ENCODE data around the gene RFT1. TPM values are rescaled to one million over a fixed set of nuclear protein-coding genes. Genes with fewer than 3 reads are reported as not detected.

Gene RFT1
- total RNA-seq, 2 donors from 2014 or later, result 24.6 to 42.0 TPM

GRCh38 chr3:53134631-53135232 is 4.5 kb upstream of the RFT1 start:
- Mint-ChIP-seq H3K27me3 (no peaks in the 10 kb centered on the region), H3K4me3 (no peak overlapping the region), H3K4me1 (peaks cover 8% of the 10 kb centered on the region), H3K9me3 (no peaks in the 10 kb centered on the region), H3K27ac (no peak overlapping the region), H3K36me3 (ENCODE audit: low read depth) (no peaks in the 10 kb centered on the region)
- peak; percentile 70 for ATAC-seq (replicated peaks)

DNA sequence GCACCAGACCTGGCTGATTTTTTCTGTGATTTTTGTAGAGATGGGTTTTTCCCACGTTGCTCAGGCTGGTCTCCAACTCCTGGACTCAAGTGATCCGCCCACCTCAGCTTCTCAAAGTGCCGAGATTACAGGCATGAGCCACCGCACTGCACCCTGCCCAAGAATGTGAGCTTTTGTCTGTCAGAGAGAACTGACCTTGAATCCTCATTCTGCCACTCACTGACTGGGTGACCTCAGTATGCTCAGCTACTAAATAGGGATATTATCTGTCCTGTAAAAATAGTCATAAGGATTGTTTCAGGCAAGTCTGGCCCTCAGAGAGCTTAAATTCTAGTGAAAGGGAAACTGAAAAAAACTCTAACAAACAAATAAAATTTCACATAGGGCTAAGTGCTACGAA is 2.1 kb upstream of the RFT1 start:
- peak overlapping the region; percentile 99 for H3K27ac Mint-ChIP-seq
- no peaks in the 10 kb centered on the region for H3K27me3 Mint-ChIP-seq
- H3K36me3 Mint-ChIP-seq (ENCODE audit: low read depth), result no peaks in the 10 kb centered on the region
- peaks cover 8% of the 10 kb centered on the region for H3K4me1 Mint-ChIP-seq
- H3K9me3 Mint-ChIP-seq, result no peaks in the 10 kb centered on the region
- ATAC-seq (replicated peaks), result no peak
- peak overlapping the region; percentile 97 for H3K4me3 Mint-ChIP-seq

GRCh38 chr3:53131096-53131495 is 861 bp upstream of the RFT1 start:
- peak overlapping the region; percentile 97 for H3K4me3 Mint-ChIP-seq
- peak overlapping the region; percentile 99 for H3K27ac Mint-ChIP-seq
- no peaks in the 10 kb centered on the region for H3K27me3 Mint-ChIP-seq
- no peak for ATAC-seq (replicated peaks)
- H3K36me3 Mint-ChIP-seq (ENCODE audit: low read depth), result no peaks in the 10 kb centered on the region
- peaks cover 8% of the 10 kb centered on the region for H3K4me1 Mint-ChIP-seq
- no peaks in the 10 kb centered on the region for H3K9me3 Mint-ChIP-seq

GRCh38 chr3:53129344-53129743 is 891 bp downstream of the RFT1 start:
- H3K36me3 Mint-ChIP-seq (ENCODE audit: low read depth), result no peaks in the 10 kb centered on the region
- peak overlapping the region; percentile 97 for H3K4me3 Mint-ChIP-seq
- no peaks in the 10 kb centered on the region for H3K27me3 Mint-ChIP-seq
- H3K4me1 Mint-ChIP-seq, result peaks cover 8% of the 10 kb centered on the region
- no peaks in the 10 kb centered on the region for H3K9me3 Mint-ChIP-seq
- ATAC-seq (replicated peaks), result no peak
- H3K27ac Mint-ChIP-seq, result peak overlapping the region; percentile 99

DNA sequence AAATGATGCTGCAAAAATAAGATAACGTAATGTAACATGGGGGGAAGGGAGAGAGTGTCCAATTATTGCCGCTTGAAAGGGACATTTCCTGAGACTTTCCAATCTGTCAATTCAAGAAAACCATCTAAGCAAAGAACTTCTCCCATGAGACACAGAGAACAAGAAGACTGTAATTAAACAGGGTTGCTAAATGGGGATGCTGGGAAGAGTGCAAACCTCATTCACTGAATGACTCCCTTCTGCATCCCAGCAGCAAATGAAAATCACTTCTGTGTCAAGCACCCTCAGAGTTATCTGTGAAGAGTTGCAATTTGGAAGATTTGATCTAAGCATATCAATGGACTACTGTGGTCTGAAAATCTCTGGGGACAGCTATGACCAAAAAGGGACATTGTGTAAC is 3.6 kb downstream of the RFT1 start:
- no peak overlapping the region for H3K4me3 Mint-ChIP-seq
- H3K27me3 Mint-ChIP-seq, result no peaks in the 10 kb centered on the region
- H3K36me3 Mint-ChIP-seq (ENCODE audit: low read depth), result no peaks in the 10 kb centered on the region
- ATAC-seq (replicated peaks), result no peak
- H3K9me3 Mint-ChIP-seq, result no peaks in the 10 kb centered on the region
- H3K4me1 Mint-ChIP-seq, result peaks cover 8% of the 10 kb centered on the region
- H3K27ac Mint-ChIP-seq, result no peak overlapping the region

- Mint-ChIP-seq H3K4me3 (no peak overlapping the region), H3K36me3 (ENCODE audit: low read depth) (no peaks in the 10 kb centered on the region)
- ATAC-seq (replicated peaks), result no peak
These were observed 6.3 kb downstream of the RFT1 start for GRCh38 chr3:53123953-53124352.

GRCh38 chr3:53123510-53123909 is 6.7 kb downstream of the RFT1 start:
- Mint-ChIP-seq H3K36me3 (ENCODE audit: low read depth) (no peaks in the 10 kb centered on the region), H3K4me3 (no peak overlapping the region), H3K27ac (peak overlapping the region; percentile 39), H3K27me3 (no peaks in the 10 kb centered on the region), H3K9me3 (no peaks in the 10 kb centered on the region), H3K4me1 (no peaks in the 10 kb centered on the region)
- no peak for ATAC-seq (replicated peaks)

More at GRCh38 chr3:53123953-53124352, 6.3 kb downstream of the RFT1 start:
- Mint-ChIP-seq H3K27ac (peak overlapping the region; percentile 39), H3K27me3 (no peaks in the 10 kb centered on the region), H3K9me3 (no peaks in the 10 kb centered on the region), H3K4me1 (no peaks in the 10 kb centered on the region)

DNA sequence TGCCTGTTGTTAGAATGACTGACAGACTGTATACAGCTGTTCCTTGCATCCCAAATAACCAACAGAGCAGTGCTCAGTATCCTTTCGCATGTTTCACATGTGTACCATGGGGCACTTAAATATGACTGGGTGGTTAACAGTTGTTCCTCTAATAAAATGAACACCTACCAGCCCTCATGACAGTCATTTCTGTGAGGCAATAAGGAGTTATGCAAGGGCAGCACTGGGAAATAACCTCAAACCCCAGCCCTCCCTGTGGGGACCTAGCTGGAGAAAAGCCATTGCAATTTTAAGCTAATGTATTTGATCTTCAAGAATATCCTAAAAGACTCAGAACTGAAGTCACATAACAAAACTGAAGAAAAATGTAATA is 7.3 kb downstream of the RFT1 start:
- no peak for ATAC-seq (replicated peaks)
- no peaks in the 10 kb centered on the region for H3K9me3 Mint-ChIP-seq
- no peaks in the 10 kb centered on the region for H3K27me3 Mint-ChIP-seq
- H3K4me3 Mint-ChIP-seq, result no peak overlapping the region
- no peaks in the 10 kb centered on the region for H3K36me3 Mint-ChIP-seq (ENCODE audit: low read depth)
- no peak overlapping the region for H3K27ac Mint-ChIP-seq
- H3K4me1 Mint-ChIP-seq, result no peaks in the 10 kb centered on the region

DNA sequence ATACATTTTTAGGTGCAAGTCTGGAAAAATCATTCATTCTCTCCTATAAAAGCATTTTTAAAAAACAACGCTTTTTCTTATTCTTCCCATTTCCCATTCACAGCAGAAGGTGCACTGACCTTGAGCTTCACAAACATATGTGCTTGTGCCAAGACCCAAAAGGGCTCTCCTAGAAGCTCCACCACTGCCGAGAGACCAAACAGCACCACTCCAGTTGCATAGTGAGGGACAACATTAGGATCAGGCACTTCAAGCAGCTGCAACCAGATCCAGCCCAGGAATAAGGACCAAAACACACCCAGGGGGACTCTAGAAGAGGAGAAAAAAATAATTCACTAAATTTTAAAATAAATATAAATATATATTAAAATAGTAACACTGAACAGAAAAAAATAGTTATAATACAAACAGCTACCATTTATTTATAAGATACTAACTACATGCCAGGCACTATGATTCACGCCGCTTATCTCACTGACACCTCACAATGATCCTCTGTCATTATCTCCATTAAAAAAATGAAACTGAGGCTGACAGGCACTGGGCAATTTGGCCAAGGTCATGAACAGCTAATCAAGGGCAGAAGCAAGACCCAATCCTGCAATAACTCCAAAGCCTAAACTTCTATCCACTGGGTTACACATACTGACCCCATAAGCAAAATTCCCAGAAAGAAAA is 7.8 kb downstream of the RFT1 start:
- Mint-ChIP-seq H3K27me3 (no peaks in the 10 kb centered on the region), H3K4me3 (no peak overlapping the region), H3K9me3 (no peaks in the 10 kb centered on the region), H3K4me1 (no peaks in the 10 kb centered on the region), H3K36me3 (ENCODE audit: low read depth) (no peaks in the 10 kb centered on the region), H3K27ac (no peak overlapping the region)
- ATAC-seq (replicated peaks), result no peak

GRCh38 chr3:53120336-53120735 is 9.9 kb downstream of the RFT1 start:
- no peaks in the 10 kb centered on the region for H3K4me1 Mint-ChIP-seq
- no peaks in the 10 kb centered on the region for H3K27me3 Mint-ChIP-seq
- peak overlapping the region; percentile 38 for H3K27ac Mint-ChIP-seq
- no peak overlapping the region for H3K4me3 Mint-ChIP-seq
- no peaks in the 10 kb centered on the region for H3K9me3 Mint-ChIP-seq
- no peak for ATAC-seq (replicated peaks)
- H3K36me3 Mint-ChIP-seq (ENCODE audit: low read depth), result no peaks in the 10 kb centered on the region

GRCh38 chr3:53116956-53117355 is 13.3 kb downstream of the RFT1 start:
- Mint-ChIP-seq H3K36me3 (ENCODE audit: low read depth) (peaks cover 3% of the 10 kb centered on the region), H3K4me3 (no peak overlapping the region), H3K9me3 (no peaks in the 10 kb centered on the region), H3K27ac (no peak overlapping the region), H3K27me3 (no peaks in the 10 kb centered on the region), H3K4me1 (no peaks in the 10 kb centered on the region)
- ATAC-seq (replicated peaks), result no peak

GRCh38 chr3:53114412-53115074 is 15.7 kb downstream of the RFT1 start:
- ATAC-seq (replicated peaks), result peak; percentile 97
- peaks cover 8% of the 10 kb centered on the region for H3K4me1 Mint-ChIP-seq
- H3K9me3 Mint-ChIP-seq, result no peaks in the 10 kb centered on the region
- H3K4me3 Mint-ChIP-seq, result no peak overlapping the region
- H3K36me3 Mint-ChIP-seq (ENCODE audit: low read depth), result peaks cover 24% of the 10 kb centered on the region
- no peaks in the 10 kb centered on the region for H3K27me3 Mint-ChIP-seq
- no peak overlapping the region for H3K27ac Mint-ChIP-seq

DNA sequence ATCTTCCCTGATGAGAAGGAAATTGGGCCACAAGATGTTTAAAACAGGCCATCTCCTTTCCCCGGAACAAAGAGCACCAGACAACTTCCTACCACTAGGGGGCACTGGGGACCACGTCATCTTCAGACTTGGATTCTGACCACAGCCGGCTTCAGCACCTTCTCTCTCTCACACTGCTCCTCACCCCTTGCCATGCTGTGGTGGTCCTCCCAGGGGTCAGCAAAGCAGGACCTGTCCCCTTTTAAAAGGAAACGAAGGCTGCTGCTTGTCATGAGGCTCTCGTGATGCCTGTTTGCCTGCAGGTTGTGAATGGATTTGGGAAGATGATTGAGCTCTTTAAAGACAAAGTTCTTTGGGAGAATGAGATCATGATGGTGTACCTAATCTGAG is 16.2 kb downstream of the RFT1 start:
- no peaks in the 10 kb centered on the region for H3K27me3 Mint-ChIP-seq
- H3K27ac Mint-ChIP-seq, result no peak overlapping the region
- peaks cover 12% of the 10 kb centered on the region for H3K4me1 Mint-ChIP-seq
- no peaks in the 10 kb centered on the region for H3K9me3 Mint-ChIP-seq
- H3K36me3 Mint-ChIP-seq (ENCODE audit: low read depth), result peaks cover 29% of the 10 kb centered on the region
- peak; percentile 31 for ATAC-seq (replicated peaks)
- H3K4me3 Mint-ChIP-seq, result no peak overlapping the region

DNA sequence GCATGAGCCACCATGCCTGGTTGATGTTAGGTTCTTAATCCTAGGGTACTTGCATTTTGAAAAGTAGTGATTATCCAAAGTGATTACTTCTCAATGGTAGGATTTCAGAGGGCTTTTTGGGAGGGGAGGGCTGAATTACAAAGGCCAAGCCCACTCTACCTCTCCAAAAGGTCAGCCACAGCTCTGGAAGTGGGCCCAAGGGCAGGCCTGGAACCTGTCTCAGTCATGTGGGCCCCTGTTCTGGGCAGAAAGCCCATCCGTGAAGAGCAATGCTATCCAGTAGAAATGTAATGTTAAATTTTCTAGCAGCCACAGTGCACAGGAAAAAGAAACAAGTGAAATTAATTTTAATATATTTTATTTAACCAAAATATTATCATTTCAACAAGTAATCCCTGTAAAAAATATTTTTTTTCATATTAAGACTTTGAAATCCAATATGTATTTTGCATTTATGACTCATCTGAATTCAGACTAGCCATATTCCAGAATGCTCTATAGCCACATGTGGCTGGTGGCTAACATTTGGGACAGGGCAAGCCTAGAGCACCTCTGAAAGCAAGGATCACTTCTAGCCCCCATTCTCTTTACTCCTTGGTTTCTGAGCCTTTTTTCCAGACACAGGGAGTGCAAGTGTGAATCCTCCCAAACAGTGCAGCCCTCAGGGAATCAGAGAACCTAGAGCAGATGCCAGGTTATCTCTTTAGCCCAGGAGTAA is 16.8 kb downstream of the RFT1 start:
- no peaks in the 10 kb centered on the region for H3K9me3 Mint-ChIP-seq
- no peak for ATAC-seq (replicated peaks)
- H3K4me3 Mint-ChIP-seq, result no peak overlapping the region
- no peaks in the 10 kb centered on the region for H3K27me3 Mint-ChIP-seq
- H3K4me1 Mint-ChIP-seq, result peaks cover 15% of the 10 kb centered on the region
- peaks cover 34% of the 10 kb centered on the region for H3K36me3 Mint-ChIP-seq (ENCODE audit: low read depth)
- no peak overlapping the region for H3K27ac Mint-ChIP-seq

- Mint-ChIP-seq H3K36me3 (ENCODE audit: low read depth) (peaks cover 44% of the 10 kb centered on the region), H3K27ac (no peak overlapping the region), H3K4me1 (peaks cover 15% of the 10 kb centered on the region), H3K27me3 (no peaks in the 10 kb centered on the region), H3K9me3 (no peaks in the 10 kb centered on the region), H3K4me3 (no peak overlapping the region)
- no peak for ATAC-seq (replicated peaks)
These were observed 18.4 kb downstream of the RFT1 start for GRCh38 chr3:53111822-53112221.
